PC-3 (cell line): ENCODE measurements around the gene FBXW7.

Experiments used
- EZH2 ChIP-seq: fragments of 300-600 bp; sonication (generic); IDR thresholded peaks from one replicate; pipeline ENCODE4 v1.6.1; 2017; ENCODE audit warnings: antibody characterized with exemption, mild to moderate bottlenecking, low read length; ENCODE audit not compliant: unreplicated experiment
- EZH2phosphoT487 ChIP-seq: fragments of 300-600 bp; sonication (generic); IDR thresholded peaks from 2 replicates; pipeline ENCODE4 v1.6.1; 2018; ENCODE audit warnings: mild to moderate bottlenecking, antibody characterized with exemption, low read length, borderline replicate concordance
- TF ChIP-seq, protein P1 (sequence below): fragments of 300-600 bp; sonication (generic); conservative IDR thresholded peaks from 2 replicates; pipeline ENCODE4 v1.5.1; 2017; ENCODE audit warnings: antibody characterized with exemption, low read depth, mild to moderate bottlenecking, low read length

DNA sequence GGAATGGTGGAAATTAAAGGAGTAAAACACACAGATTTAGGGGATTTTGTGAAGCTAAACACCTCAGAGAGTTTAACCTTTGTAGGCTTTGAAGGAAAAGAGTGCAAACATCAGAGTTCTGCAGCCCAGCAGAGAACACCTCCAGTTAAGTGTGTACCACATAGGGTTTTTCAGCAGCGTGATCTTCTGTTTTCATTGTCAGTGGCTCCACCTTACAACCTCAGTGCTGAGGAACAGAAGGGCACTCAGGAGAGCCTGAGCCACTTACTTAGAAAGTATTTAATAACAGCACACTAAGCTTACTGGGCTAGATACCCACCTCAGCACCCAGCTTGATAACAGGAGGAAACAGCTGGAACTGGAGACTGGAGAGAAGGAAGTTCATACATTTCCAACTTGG lies 2.0 kb upstream of the FBXW7 start:
- TF ChIP-seq EZH2 (no peak), EZH2phosphoT487 (no peak)
- TF ChIP-seq, protein P1, sequence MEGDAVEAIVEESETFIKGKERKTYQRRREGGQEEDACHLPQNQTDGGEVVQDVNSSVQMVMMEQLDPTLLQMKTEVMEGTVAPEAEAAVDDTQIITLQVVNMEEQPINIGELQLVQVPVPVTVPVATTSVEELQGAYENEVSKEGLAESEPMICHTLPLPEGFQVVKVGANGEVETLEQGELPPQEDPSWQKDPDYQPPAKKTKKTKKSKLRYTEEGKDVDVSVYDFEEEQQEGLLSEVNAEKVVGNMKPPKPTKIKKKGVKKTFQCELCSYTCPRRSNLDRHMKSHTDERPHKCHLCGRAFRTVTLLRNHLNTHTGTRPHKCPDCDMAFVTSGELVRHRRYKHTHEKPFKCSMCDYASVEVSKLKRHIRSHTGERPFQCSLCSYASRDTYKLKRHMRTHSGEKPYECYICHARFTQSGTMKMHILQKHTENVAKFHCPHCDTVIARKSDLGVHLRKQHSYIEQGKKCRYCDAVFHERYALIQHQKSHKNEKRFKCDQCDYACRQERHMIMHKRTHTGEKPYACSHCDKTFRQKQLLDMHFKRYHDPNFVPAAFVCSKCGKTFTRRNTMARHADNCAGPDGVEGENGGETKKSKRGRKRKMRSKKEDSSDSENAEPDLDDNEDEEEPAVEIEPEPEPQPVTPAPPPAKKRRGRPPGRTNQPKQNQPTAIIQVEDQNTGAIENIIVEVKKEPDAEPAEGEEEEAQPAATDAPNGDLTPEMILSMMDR = no peak
